Measurements from ENCODE around the gene TBC1D22A.

Gene TBC1D22A

GRCh38 chr22:46947516-46948257 is 185.2 kb downstream of the TBC1D22A start:
- DNase-seq (ENCODE audit: extremely low read depth in 1 of 2, low read depth in 1 of 2) = no peak

GRCh38 chr22:46948411-46949144 is 186.1 kb downstream of the TBC1D22A start:
- no peak for DNase-seq (ENCODE audit: extremely low read depth in 1 of 2, low read depth in 1 of 2)

- DNase-seq (ENCODE audit: extremely low read depth in 1 of 2, low read depth in 1 of 2) = no peak
Measured at GRCh38 chr22:46951350-46951749, 188.9 kb downstream of the TBC1D22A start.

DNA sequence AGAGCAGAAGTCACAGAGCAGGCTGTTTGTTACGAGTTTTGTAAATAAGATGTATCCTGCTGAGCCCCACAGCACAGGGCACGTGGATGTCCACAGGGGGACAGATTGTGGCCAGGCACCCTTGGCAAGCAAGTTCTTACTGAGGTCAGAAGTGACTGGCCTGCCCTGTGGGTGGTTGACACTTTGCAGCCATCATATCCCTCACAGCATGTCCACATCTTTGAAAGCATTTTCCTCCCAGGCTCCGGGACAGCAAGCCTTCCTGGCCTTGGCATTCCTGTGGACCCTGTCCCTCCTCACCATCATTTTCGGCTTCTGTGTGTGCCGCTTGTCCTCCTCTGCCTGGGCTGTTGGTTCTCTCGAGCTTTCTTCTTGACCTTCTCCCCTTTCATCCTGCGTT is 189.5 kb downstream of the TBC1D22A start:
- no peak for DNase-seq (ENCODE audit: extremely low read depth in 1 of 2, low read depth in 1 of 2)

GRCh38 chr22:46953968-46954765 is 191.7 kb downstream of the TBC1D22A start:
- no peak for DNase-seq (ENCODE audit: extremely low read depth in 1 of 2, low read depth in 1 of 2)

DNA sequence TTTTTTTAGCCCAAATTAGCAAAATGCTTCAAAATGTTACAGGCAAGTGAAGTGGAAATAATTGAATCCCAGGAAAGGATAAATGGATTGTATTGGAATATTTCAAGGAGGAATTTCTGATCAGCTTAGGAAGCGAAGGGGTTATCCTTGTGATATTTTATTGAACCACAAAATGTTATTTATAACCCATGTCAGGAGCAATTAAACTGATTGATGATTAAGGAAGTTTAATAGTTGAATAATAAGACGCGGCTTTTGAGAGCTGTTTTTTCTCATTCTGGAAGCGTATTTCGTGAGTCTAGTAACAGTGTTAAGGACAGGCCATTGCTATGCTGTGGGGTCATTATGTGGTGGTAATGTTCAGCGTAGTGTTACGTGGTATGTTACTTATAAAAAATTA is 192.3 kb downstream of the TBC1D22A start:
- DNase-seq (ENCODE audit: extremely low read depth in 1 of 2, low read depth in 1 of 2) = no peak

GRCh38 chr22:46956498-46957215 is 194.2 kb downstream of the TBC1D22A start:
- no peak for DNase-seq (ENCODE audit: extremely low read depth in 1 of 2, low read depth in 1 of 2)

DNA sequence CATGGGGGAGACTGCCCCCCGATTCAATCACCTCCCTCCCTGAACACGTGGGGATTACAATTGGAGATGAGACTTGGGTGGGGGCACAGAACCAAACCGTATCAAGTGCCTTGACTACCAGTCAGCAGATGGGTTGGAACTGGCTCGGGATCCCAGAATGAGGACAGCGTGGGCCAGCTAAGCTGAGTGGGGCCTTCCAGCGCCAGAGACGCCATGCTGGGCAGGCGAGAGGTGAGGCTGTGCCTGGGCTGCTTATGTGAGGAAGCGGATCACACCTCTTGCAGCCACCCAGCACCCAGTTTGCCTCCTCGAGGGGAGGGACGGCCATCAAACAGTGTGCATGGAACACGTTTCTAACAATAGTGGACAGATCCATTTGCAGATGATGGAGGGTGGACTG is 195.1 kb downstream of the TBC1D22A start:
- DNase-seq (ENCODE audit: extremely low read depth in 1 of 2, low read depth in 1 of 2) = no peak

DNA sequence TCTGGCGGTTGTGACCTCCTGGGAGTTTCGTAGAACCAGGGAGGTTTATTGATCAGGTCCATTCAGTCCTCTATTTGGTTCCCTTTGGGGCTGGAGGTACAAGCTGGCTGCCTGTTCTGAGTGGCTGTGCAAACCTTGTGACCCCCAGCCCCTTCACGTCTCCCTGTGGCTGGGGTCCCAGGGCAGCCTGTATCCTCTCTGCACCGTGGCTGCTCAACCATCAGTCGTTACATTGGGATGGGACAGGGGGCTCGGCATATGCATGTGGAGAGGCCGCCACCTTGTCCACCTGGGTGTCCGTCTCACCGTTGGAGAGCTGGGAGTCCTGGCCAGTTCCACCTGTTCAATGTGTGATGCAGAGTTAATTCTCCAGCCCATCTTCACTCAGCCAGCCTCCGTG is 195.7 kb downstream of the TBC1D22A start:
- DNase-seq (ENCODE audit: extremely low read depth in 1 of 2, low read depth in 1 of 2) = no peak

DNA sequence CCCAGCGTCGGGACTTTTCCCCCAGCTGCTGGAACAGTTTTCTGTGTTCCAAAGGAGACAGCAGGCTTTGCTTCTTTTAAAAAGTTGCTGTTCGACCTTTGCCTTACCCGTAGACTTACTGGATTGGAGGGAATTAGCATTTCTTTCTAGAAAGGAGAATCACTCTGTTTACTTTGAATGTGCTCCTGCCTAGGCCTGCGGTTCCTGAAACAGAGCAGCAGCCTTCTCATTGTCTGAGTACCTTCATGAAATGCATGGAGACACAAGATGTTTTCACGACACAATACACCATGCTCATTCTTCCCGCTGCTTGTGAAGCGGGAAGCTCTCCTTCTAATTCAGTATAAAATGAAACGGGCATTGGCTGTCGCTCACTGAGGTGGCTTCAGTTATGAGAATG is 196.2 kb downstream of the TBC1D22A start:
- no peak for DNase-seq (ENCODE audit: extremely low read depth in 1 of 2, low read depth in 1 of 2)

- DNase-seq (ENCODE audit: extremely low read depth in 1 of 2, low read depth in 1 of 2) = no peak
Measured at GRCh38 chr22:46959369-46959768, 196.9 kb downstream of the TBC1D22A start.

DNA sequence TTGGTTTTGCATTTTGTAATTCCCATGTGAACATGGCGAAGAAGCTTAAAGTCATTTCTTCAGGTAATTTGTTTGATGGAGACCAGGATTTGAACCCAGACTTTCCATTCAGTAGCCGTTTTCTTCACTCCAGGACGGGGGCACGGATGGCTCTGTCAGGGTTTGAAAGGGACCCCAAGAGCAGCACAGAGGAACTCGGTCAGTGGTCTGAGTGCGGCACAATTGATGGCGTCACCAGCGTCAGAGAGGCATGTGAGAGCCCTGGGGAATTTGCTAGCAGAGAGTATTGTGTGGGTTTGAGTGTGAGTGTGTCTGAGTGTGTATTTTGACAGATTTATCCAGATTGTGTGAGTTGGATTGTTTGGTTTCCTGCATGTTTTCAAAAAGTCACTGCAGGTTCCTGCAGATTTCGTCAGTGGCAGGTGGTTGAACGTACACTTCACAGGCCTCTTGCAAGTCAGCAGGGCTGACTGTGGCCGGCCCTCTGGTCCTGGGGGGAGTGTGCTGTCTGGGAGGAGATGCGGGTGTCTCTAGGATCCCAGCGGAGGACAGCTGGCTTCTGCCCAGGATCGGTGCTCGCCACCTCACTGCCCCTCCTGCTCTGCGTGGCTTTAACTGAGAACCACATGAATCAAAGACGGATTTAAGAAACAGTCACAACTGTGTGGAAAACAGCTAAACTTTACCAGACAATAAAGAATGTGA is 199.3 kb downstream of the TBC1D22A start:
- DNase-seq (ENCODE audit: extremely low read depth in 1 of 2, low read depth in 1 of 2) = no peak

GRCh38 chr22:46962406-46962805 is 200.0 kb downstream of the TBC1D22A start:
- DNase-seq (ENCODE audit: extremely low read depth in 1 of 2, low read depth in 1 of 2) = no peak

- no peak for DNase-seq (ENCODE audit: extremely low read depth in 1 of 2, low read depth in 1 of 2)
Measured at GRCh38 chr22:46963672-46964545, 201.5 kb downstream of the TBC1D22A start.

DNA sequence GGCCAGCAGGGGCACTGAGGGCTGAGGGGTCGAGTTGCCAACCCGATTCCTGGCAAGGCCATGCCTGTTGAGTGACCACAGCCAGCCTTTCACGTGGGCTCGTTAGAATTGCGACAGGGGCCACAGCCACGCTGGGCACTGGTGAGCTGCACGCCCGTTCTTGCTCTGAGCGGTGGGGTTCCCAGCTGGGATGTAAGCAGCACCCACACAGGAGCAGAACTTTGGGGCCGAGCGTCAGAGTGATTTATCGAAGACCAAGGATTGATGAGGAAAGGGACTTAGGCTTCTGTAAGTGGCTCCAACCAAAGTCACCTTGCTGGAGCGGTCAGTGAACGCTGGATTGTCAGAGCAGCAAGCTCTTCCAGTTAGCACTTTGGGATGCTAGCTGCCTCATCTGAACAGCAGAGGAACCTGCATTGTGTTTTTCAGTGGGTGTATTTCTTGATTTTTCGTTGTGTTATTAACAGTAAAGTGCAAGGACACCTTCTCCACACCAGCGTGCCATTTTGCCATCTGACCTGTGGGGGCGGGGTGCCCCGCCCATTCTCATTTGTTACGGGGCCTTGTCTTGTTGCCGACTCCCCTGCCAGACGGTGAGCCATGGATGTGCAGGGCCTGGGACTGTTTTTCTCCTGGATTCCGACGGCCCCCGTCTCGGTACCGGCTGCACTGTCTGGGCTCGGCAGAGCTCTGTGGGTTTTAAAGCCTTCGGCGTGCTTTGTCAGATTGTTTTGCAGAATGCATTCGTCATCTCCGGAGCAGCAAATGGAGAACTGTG is 202.5 kb downstream of the TBC1D22A start:
- no peak for DNase-seq (ENCODE audit: extremely low read depth in 1 of 2, low read depth in 1 of 2)

- DNase-seq (ENCODE audit: extremely low read depth in 1 of 2, low read depth in 1 of 2) = no peak
Measured at GRCh38 chr22:46965555-46966494, 203.4 kb downstream of the TBC1D22A start.

DNA sequence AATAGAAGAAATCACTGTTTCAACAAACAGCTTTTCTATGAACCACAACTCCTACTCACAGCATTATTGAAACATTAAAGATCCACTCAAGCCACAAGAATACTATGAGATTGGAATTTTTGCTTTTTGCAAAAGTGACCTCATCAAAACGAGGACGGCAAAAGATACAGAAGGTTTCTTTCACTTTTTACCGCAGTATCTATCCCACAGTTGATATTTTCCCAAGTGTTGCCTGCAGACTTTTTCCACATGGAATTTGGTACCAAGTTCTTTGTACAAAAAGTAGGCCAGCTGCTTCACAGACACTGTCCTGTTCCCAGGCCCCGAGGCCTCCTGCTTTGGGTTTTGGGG is 204.0 kb downstream of the TBC1D22A start:
- no peak for DNase-seq (ENCODE audit: extremely low read depth in 1 of 2, low read depth in 1 of 2)

- no peak for DNase-seq (ENCODE audit: extremely low read depth in 1 of 2, low read depth in 1 of 2)
Measured at GRCh38 chr22:46966846-46967245, 204.4 kb downstream of the TBC1D22A start.
